ENCODE results near the gene ZBTB20.

DNA sequence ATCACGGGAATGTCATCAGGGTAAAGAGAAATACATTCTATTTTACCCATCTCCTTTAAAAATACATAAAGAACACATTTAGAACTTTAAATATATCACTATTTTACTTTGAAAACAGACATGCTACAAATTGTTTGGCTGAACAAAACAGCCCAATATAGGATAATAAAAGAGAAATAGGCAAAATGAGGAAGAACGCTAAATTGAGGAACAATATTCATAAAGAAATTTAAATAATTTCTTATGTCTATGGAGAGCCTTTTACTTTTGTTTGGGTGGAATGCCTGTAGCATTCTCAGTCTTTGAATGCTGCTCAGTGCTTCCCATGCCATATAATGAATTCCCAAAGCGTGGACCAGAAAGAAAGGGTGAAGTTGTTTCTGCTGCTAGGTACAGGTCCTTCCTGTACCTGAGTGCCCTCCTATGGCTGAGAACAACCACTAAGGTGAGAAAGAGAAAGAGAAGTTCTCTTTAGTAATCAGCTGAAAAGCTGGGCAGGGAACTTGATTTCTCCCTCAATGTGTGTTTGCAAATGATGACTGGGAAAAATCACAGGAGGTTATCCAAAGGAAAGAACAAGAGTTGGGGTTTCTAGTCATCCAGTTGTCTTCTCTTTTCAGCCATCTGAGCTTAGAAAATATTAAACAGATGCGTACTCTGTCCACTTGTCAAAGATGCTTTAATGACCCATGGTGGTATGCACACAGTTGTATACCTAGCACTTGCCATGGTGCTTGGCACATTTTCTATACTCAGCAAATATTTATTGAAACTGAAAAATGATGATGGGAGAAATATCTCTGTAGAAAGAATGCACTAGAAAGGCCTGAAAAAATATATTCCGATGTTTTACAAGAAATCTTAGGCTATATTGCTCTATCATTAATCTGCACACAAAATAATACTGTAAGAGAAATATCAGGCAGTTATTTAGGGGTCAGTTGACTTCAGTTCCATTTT lies 448.7 kb downstream of the ZBTB20 start:
- no peak for TF ChIP-seq CTCF (conservative IDR thresholded peaks at IDR 0.05)
- TF ChIP-seq EZH2 (IDR thresholded peaks at IDR 0.05; ENCODE audit: low read depth) = no peak

Measured in PC-9 (cell line).